Mesothelial cell of epicardium (in vitro differentiated cells): ENCODE results near the gene CABP1. TPM values are rescaled to one million over a fixed set of nuclear protein-coding genes. Genes with fewer than 3 reads are reported as not detected.
"Not testable (repeated sequence)": the region's sequence is repeated elsewhere in the genome, so short reads cannot be mapped to it uniquely, and the experiment has no call there.

ENCODE experiments used
- DNase-seq, 2 experiments: peaks; one replicate each; pipeline ENCODE4 v3.0.0; 2021; ENCODE audit warnings: low spot score in 2 of 2; ENCODE audit not compliant: unreplicated experiment in 2 of 2
- H3K27ac Mint-ChIP-seq: 2 replicates; pipeline ENCODE4 v1.8.0; 2021; ENCODE audit warnings: mixed read lengths
- H3K27me3 Mint-ChIP-seq: 2 replicates; pipeline ENCODE4 v1.8.0; 2021; ENCODE audit warnings: low read depth, mixed read lengths
- H3K36me3 Mint-ChIP-seq: 2 replicates; pipeline ENCODE4 v1.8.0; 2021; ENCODE audit warnings: mixed read lengths
- H3K4me1 Mint-ChIP-seq: 2 replicates; pipeline ENCODE4 v1.8.0; 2021; ENCODE audit warnings: mixed read lengths
- H3K4me3 Mint-ChIP-seq: 2 replicates; pipeline ENCODE4 v1.8.0; 2021; ENCODE audit warnings: mild to moderate bottlenecking, moderate library complexity, mixed read lengths
- H3K9me3 Mint-ChIP-seq: 2 replicates; pipeline ENCODE4 v1.8.0; 2021; ENCODE audit warnings: mixed read lengths
- CTCF ChIP-seq: fragments of 200-600 bp; sonication (generic); IDR thresholded peaks from one replicate; pipeline ENCODE4 v1.5.0; 2021; ENCODE audit warnings: antibody characterized with exemption; ENCODE audit not compliant: unreplicated experiment
- total RNA-seq: library from RNA; stranded (reverse); gene quantifications from 3 replicates; pipeline ENCODE4 v1.2.1, GENCODE V29; 2021

CABP1 gene
- total RNA-seq, 1 donor from 2014 or later: 1.1 TPM

- DNase-seq: no peak
- H3K4me3 Mint-ChIP-seq: no peak overlapping the region
- no peaks in the 10 kb centered on the region for H3K36me3 Mint-ChIP-seq
- no peaks in the 10 kb centered on the region for H3K9me3 Mint-ChIP-seq
- no peak overlapping the region for H3K27ac Mint-ChIP-seq
- no peaks in the 10 kb centered on the region for H3K4me1 Mint-ChIP-seq
- H3K27me3 Mint-ChIP-seq: peaks cover 12% of the 10 kb centered on the region
- no peak for TF ChIP-seq CTCF
These were observed 41.6 kb upstream of the CABP1 start for GRCh38 chr12:120598674-120599463.

DNA sequence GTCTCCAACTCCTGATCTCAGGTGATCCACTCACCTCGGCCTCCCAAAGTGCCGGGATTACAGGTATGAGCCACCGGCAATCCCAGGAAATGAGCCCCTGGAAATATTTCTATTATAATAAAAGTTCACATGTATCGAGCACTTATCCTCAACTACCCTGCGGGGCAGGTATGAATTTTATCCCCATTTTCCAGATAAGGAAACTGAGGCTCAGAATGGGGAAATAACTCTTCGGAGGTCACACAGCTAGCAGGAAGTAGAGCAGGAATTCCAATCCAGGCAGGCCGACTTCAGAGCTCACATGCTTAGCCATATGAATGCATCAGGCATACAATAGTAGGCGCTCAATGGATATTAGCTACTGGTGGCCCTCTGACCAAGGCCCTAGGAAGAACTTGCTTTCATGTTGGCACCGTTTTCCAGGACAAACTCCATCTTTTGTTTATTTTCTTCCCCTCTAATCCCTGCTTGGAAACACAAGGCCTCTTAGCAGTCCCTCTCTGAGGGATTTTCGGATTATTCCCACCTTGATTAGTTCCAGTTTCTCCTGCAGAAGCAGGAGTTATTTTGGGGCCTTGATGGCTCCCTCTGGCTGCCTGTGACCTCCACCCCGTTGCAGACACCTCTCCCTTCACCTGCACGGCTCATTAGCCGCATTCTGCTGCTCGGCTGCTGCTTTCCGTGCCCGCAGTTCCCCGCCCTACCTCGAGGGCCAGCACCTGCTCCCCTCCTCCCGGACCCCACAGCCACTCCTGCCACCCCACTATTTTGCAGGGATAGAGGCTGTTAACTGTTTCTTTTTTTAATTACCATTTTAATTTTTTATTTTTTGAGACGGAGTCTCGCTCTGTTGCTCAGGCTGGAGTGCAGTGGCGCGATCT, 40.5 kb upstream of the CABP1 start:
- no peak for TF ChIP-seq CTCF
- no peaks in the 10 kb centered on the region for H3K36me3 Mint-ChIP-seq
- H3K4me3 Mint-ChIP-seq: no peak overlapping the region
- no peak for DNase-seq
- H3K4me1 Mint-ChIP-seq: no peaks in the 10 kb centered on the region
- H3K9me3 Mint-ChIP-seq: no peaks in the 10 kb centered on the region
- no peak overlapping the region for H3K27ac Mint-ChIP-seq
- H3K27me3 Mint-ChIP-seq: peaks cover 12% of the 10 kb centered on the region

DNA sequence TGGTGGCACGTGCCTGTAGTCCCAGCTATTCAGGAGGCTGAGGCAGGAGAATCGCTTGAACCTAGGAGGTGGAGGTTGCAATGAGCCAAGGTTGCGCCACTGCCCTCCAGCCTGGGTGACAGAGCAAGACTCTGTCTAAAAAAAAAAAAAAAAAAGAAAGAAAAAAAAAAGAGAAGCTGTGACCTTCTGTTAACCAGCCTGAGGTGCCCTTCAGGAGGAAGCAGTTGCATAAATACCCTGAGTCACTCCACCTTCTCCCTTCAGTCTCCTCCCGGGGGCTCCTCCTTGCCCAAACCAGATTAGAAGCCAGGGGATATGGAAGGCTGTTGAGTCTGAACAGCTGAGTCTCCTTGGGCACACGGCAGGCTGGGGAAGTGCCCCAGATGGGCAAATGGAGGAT, 38.0 kb upstream of the CABP1 start:
- not testable (repeated sequence) for H3K4me1 Mint-ChIP-seq, H3K9me3 Mint-ChIP-seq, H3K4me3 Mint-ChIP-seq, H3K27ac Mint-ChIP-seq, H3K36me3 Mint-ChIP-seq, DNase-seq
- H3K27me3 Mint-ChIP-seq: peaks cover 25% of the 10 kb centered on the region

DNA sequence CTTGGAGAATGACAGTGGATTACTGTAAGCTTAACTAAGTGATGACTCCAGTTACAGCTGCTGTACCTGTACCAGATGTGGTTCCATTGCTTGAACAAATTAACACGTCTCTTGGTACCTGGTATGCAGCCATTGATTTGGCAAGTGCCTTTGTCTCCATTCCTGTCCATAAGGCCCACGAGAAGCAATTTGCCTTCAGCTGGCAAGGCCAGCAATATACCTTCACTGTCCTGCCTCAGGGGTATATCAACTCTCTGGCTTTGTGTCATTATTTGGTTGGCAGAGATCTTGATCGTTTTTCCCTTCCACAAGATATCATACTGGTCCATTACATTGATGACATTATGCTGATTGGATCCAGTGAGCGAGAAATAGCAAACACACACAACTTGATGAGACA, 29.9 kb upstream of the CABP1 start:
- Mint-ChIP-seq H3K9me3 (peaks cover 3% of the 10 kb centered on the region), H3K27ac (no peak overlapping the region), H3K36me3 (no peaks in the 10 kb centered on the region), H3K27me3 (peaks cover 74% of the 10 kb centered on the region), H3K4me1 (no peaks in the 10 kb centered on the region), H3K4me3 (no peak overlapping the region)
- no peak for TF ChIP-seq CTCF
- no peak for DNase-seq

GRCh38 chr12:120611534-120611933, 28.9 kb upstream of the CABP1 start:
- DNase-seq, H3K9me3 Mint-ChIP-seq, H3K4me1 Mint-ChIP-seq, H3K27ac Mint-ChIP-seq, H3K36me3 Mint-ChIP-seq, H3K4me3 Mint-ChIP-seq: not testable (repeated sequence)
- peaks cover 69% of the 10 kb centered on the region for H3K27me3 Mint-ChIP-seq

DNA sequence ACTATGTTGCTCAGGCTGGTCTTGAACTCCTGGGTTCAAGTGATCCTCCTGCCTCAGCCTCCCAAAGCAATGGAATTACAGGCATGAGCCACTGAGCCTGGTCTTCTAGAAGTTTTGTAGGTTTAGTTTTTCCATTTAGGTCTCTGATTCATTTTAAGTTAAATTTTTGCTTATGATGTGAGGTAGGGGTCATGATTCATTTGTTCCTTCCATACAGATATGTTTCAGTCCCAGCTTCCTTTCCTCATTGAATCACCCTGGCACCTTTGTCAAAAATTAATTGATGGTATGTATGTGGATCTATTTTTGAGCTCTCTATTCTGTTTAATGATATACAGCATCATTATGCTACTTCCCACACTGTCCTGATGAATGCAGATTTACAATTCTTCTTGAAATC, 25.6 kb upstream of the CABP1 start:
- no peak for TF ChIP-seq CTCF

GRCh38 chr12:120617193-120617592, 23.2 kb upstream of the CABP1 start:
- H3K27me3 Mint-ChIP-seq: peaks cover 61% of the 10 kb centered on the region
- H3K4me3 Mint-ChIP-seq, H3K9me3 Mint-ChIP-seq: not testable (repeated sequence)

More for the DNA sequence above, 25.6 kb upstream of the CABP1 start:
- no peak overlapping the region for H3K27ac Mint-ChIP-seq
- H3K36me3 Mint-ChIP-seq: no peaks in the 10 kb centered on the region
- H3K27me3 Mint-ChIP-seq: peaks cover 72% of the 10 kb centered on the region
- DNase-seq: no peak
- no peaks in the 10 kb centered on the region for H3K4me1 Mint-ChIP-seq
- no peaks in the 10 kb centered on the region for H3K9me3 Mint-ChIP-seq
- H3K4me3 Mint-ChIP-seq: no peak overlapping the region

DNA sequence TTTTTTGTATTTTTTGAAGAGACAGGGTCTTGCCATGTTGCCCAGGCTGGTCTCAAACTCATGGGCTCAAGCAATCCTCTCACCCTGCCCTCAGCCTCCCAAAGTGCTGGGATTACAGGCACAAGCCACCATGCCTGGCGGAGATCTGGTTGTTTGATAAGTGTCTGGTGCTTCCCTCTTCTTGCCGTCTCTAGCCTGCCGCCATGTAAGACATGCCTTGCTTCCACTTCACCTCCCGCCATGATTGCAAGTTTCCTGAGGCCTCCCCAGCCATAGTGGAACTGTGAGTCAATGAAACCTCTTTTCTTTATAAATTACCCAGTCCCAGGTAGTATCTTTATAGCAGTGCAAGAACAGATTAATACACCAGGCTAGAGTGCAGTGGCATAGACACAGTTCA, 22.7 kb upstream of the CABP1 start:
- H3K4me3 Mint-ChIP-seq, DNase-seq, H3K27ac Mint-ChIP-seq, H3K4me1 Mint-ChIP-seq, H3K9me3 Mint-ChIP-seq, H3K36me3 Mint-ChIP-seq: not testable (repeated sequence)
- peaks cover 56% of the 10 kb centered on the region for H3K27me3 Mint-ChIP-seq

More at GRCh38 chr12:120617193-120617592, 23.2 kb upstream of the CABP1 start:
- H3K4me1 Mint-ChIP-seq, H3K36me3 Mint-ChIP-seq, H3K27ac Mint-ChIP-seq, DNase-seq: not testable (repeated sequence)
